WTC11 (cell line): ENCODE measurements around the gene PCDHGA8. TPM values are rescaled to one million over a fixed set of nuclear protein-coding genes. Genes with fewer than 3 reads are reported as not detected.

Experiments used
- ATAC-seq: fragments of 200-7000 bp; cut with Tn5 transposase; 2 replicates; pipeline ENCODE4 v1.10.0; 2021; ENCODE audit warnings: mild to moderate bottlenecking, moderate library complexity
- CTCF ChIA-PET: fragments of 300-600 bp; sonication (Branson Sonifier 250); formaldehyde crosslinking; loops from one replicate; lab custom pipeline; 2021; ENCODE audit warnings: antibody characterized with exemption; lab: Charles Lee
- POLR2A ChIA-PET: fragments of 350-600 bp; sonication (Branson Sonifier 250); formaldehyde crosslinking; loops from one replicate; lab custom pipeline; 2021; ENCODE audit warnings: antibody characterized with exemption; lab: Charles Lee
- DNase-seq: peaks from one replicate; pipeline ENCODE4 v3.0.0; 2021; ENCODE audit warnings: low spot score
- H3K27ac Mint-ChIP-seq: 2 replicates; pipeline ENCODE4 v1.8.0; 2021; ENCODE audit warnings: mixed read lengths
- H3K27me3 Mint-ChIP-seq: 2 replicates; pipeline ENCODE4 v1.8.0; 2021; ENCODE audit warnings: low read depth, mild to moderate bottlenecking, moderate library complexity, mixed read lengths
- H3K36me3 Mint-ChIP-seq: 2 replicates; pipeline ENCODE4 v1.8.0; 2021; ENCODE audit warnings: mixed read lengths
- H3K4me1 Mint-ChIP-seq: 2 replicates; pipeline ENCODE4 v1.8.0; 2022; ENCODE audit warnings: mixed read lengths
- H3K4me3 Mint-ChIP-seq: 2 replicates; pipeline ENCODE4 v1.8.0; 2021; ENCODE audit warnings: mild to moderate bottlenecking, moderate library complexity, mixed read lengths
- H3K9me3 Mint-ChIP-seq: 2 replicates; pipeline ENCODE4 v1.8.0; 2021; ENCODE audit warnings: mixed read lengths
- CREM ChIP-seq: sonication (generic); formaldehyde crosslinking; IDR thresholded peaks from 2 replicates; pipeline ENCODE4 v1.8.1; 2022; ENCODE audit warnings: mild to moderate bottlenecking, missing genetic modification reagents, moderate library complexity
- ETV6 ChIP-seq: sonication (generic); formaldehyde crosslinking; IDR thresholded peaks from 2 replicates; pipeline ENCODE4 v1.8.1; 2022; ENCODE audit warnings: mild to moderate bottlenecking, missing genetic modification reagents
- GABPB1 ChIP-seq: sonication (generic); formaldehyde crosslinking; IDR thresholded peaks from 2 replicates; pipeline ENCODE4 v1.8.1; 2023; ENCODE audit warnings: mild to moderate bottlenecking, missing genetic modification reagents
- JUN ChIP-seq: sonication (generic); formaldehyde crosslinking; IDR thresholded peaks from 2 replicates; pipeline ENCODE4 v1.8.0; 2023; ENCODE audit warnings: mild to moderate bottlenecking, missing genetic modification reagents
- OVOL2 ChIP-seq: fragments of 250-450 bp; sonication (Bioruptor Pico); IDR thresholded peaks from 2 replicates; pipeline ENCODE4 v1.9.0; 2021; ENCODE audit warnings: mild to moderate bottlenecking, borderline replicate concordance
- SMAD4 ChIP-seq: sonication (generic); formaldehyde crosslinking; IDR thresholded peaks from 2 replicates; pipeline ENCODE4 v1.8.0; 2022; ENCODE audit warnings: mild to moderate bottlenecking, missing genetic modification reagents
- SOX15 ChIP-seq: fragments of 250-450 bp; sonication (Bioruptor Pico); IDR thresholded peaks from 2 replicates; pipeline ENCODE4 v1.9.0; 2021; ENCODE audit warnings: mild to moderate bottlenecking
- ZNF219 ChIP-seq: sonication (generic); formaldehyde crosslinking; IDR thresholded peaks from 2 replicates; pipeline ENCODE4 v1.8.0; 2023; ENCODE audit warnings: missing genetic modification reagents, mild to moderate bottlenecking, borderline replicate concordance
- ZNF232 ChIP-seq: sonication (generic); formaldehyde crosslinking; IDR thresholded peaks from 2 replicates; pipeline ENCODE4 v1.8.0; 2022; ENCODE audit warnings: mild to moderate bottlenecking, missing genetic modification reagents
- ZNF416 ChIP-seq: fragments of 250-450 bp; sonication (Bioruptor Pico); IDR thresholded peaks from 2 replicates; pipeline ENCODE4 v1.9.0; 2021; ENCODE audit warnings: mild to moderate bottlenecking, inconsistent platforms
- ZNF671 ChIP-seq: fragments of 250-450 bp; sonication (Bioruptor Pico); IDR thresholded peaks from 2 replicates; pipeline ENCODE4 v1.8.0; 2021; ENCODE audit warnings: mild to moderate bottlenecking
- total RNA-seq: library from RNA; stranded (reverse); gene quantifications from 3 replicates; pipeline ENCODE4 v1.2.3, GENCODE V29; 2021
- TF ChIP-seq, protein P1 (sequence below): sonication (generic); formaldehyde crosslinking; IDR thresholded peaks from 2 replicates; pipeline ENCODE4 v1.8.1; 2023; ENCODE audit warnings: mild to moderate bottlenecking, missing genetic modification reagents
- TF ChIP-seq, protein P2 (sequence below): fragments of 250-450 bp; sonication (Bioruptor Pico); IDR thresholded peaks from 2 replicates; pipeline ENCODE4 v1.8.0; 2021; ENCODE audit warnings: mild to moderate bottlenecking
- TF ChIP-seq, protein P3 (sequence below): sonication (generic); formaldehyde crosslinking; IDR thresholded peaks from 2 replicates; pipeline ENCODE4 v1.8.1; 2023; ENCODE audit warnings: mild to moderate bottlenecking, missing genetic modification reagents, borderline replicate concordance
- TF ChIP-seq, protein P4 (sequence below): sonication (generic); formaldehyde crosslinking; IDR thresholded peaks from 2 replicates; pipeline ENCODE4 v1.8.1; 2023; ENCODE audit warnings: mild to moderate bottlenecking, moderate library complexity, missing genetic modification reagents
- TF ChIP-seq, protein P5 (sequence below): sonication (generic); formaldehyde crosslinking; IDR thresholded peaks from 2 replicates; pipeline ENCODE4 v1.8.0; 2022; ENCODE audit warnings: mild to moderate bottlenecking, missing genetic modification reagents
- TF ChIP-seq, protein P6 (sequence below): sonication (generic); formaldehyde crosslinking; IDR thresholded peaks from 2 replicates; pipeline ENCODE4 v1.8.0; 2022; ENCODE audit warnings: missing genetic modification reagents

The PCDHGA8 gene
- total RNA-seq, 1 experiment from 2014 or later: 2.1 TPM

DNA sequence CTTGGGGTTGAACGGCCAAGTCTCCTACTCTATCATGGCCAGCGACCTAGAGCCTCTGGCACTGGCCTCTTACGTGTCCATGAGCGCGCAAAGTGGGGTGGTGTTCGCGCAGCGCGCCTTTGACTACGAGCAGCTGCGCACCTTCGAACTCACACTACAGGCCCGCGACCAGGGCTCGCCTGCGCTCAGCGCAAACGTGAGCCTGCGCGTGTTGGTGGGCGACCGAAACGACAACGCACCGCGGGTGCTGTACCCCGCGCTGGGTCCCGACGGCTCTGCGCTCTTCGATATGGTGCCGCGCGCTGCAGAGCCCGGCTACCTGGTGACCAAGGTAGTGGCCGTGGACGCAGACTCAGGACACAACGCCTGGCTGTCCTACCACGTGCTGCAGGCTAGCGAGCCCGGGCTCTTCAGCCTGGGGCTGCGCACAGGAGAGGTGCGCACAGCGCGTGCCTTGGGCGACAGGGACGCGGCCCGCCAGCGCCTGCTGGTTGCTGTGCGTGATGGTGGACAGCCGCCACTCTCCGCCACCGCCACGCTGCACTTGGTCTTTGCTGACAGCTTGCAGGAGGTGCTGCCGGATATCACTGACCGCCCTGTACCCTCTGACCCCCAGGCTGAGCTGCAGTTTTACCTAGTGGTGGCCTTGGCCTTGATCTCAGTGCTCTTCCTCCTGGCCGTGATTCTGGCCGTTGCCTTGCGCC is 7.3 kb downstream of the PCDHGA8 start:
- H3K4me1 Mint-ChIP-seq: no peaks in the 10 kb centered on the region
- H3K27me3 Mint-ChIP-seq: peaks cover 14% of the 10 kb centered on the region
- peaks cover 64% of the 10 kb centered on the region for H3K36me3 Mint-ChIP-seq
- TF ChIP-seq, protein P1, sequence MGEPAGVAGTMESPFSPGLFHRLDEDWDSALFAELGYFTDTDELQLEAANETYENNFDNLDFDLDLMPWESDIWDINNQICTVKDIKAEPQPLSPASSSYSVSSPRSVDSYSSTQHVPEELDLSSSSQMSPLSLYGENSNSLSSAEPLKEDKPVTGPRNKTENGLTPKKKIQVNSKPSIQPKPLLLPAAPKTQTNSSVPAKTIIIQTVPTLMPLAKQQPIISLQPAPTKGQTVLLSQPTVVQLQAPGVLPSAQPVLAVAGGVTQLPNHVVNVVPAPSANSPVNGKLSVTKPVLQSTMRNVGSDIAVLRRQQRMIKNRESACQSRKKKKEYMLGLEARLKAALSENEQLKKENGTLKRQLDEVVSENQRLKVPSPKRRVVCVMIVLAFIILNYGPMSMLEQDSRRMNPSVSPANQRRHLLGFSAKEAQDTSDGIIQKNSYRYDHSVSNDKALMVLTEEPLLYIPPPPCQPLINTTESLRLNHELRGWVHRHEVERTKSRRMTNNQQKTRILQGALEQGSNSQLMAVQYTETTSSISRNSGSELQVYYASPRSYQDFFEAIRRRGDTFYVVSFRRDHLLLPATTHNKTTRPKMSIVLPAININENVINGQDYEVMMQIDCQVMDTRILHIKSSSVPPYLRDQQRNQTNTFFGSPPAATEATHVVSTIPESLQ (CRISPR knock-in tag): no peak
- no peak for TF ChIP-seq ZNF671 (CRISPR knock-in tag)
- TF ChIP-seq, protein P2, sequence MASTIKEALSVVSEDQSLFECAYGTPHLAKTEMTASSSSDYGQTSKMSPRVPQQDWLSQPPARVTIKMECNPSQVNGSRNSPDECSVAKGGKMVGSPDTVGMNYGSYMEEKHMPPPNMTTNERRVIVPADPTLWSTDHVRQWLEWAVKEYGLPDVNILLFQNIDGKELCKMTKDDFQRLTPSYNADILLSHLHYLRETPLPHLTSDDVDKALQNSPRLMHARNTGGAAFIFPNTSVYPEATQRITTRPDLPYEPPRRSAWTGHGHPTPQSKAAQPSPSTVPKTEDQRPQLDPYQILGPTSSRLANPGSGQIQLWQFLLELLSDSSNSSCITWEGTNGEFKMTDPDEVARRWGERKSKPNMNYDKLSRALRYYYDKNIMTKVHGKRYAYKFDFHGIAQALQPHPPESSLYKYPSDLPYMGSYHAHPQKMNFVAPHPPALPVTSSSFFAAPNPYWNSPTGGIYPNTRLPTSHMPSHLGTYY: no peak
- TF ChIP-seq ZNF416: no peak
- no peak for TF ChIP-seq GABPB1 (CRISPR knock-in tag)
- TF ChIP-seq, protein P3, sequence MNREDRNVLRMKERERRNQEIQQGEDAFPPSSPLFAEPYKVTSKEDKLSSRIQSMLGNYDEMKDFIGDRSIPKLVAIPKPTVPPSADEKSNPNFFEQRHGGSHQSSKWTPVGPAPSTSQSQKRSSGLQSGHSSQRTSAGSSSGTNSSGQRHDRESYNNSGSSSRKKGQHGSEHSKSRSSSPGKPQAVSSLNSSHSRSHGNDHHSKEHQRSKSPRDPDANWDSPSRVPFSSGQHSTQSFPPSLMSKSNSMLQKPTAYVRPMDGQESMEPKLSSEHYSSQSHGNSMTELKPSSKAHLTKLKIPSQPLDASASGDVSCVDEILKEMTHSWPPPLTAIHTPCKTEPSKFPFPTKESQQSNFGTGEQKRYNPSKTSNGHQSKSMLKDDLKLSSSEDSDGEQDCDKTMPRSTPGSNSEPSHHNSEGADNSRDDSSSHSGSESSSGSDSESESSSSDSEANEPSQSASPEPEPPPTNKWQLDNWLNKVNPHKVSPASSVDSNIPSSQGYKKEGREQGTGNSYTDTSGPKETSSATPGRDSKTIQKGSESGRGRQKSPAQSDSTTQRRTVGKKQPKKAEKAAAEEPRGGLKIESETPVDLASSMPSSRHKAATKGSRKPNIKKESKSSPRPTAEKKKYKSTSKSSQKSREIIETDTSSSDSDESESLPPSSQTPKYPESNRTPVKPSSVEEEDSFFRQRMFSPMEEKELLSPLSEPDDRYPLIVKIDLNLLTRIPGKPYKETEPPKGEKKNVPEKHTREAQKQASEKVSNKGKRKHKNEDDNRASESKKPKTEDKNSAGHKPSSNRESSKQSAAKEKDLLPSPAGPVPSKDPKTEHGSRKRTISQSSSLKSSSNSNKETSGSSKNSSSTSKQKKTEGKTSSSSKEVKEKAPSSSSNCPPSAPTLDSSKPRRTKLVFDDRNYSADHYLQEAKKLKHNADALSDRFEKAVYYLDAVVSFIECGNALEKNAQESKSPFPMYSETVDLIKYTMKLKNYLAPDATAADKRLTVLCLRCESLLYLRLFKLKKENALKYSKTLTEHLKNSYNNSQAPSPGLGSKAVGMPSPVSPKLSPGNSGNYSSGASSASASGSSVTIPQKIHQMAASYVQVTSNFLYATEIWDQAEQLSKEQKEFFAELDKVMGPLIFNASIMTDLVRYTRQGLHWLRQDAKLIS (CRISPR knock-in tag): no peak
- no peak for TF ChIP-seq ZNF219 (CRISPR knock-in tag)
- no peak for TF ChIP-seq ZNF232 (CRISPR knock-in tag)
- TF ChIP-seq, protein P4, sequence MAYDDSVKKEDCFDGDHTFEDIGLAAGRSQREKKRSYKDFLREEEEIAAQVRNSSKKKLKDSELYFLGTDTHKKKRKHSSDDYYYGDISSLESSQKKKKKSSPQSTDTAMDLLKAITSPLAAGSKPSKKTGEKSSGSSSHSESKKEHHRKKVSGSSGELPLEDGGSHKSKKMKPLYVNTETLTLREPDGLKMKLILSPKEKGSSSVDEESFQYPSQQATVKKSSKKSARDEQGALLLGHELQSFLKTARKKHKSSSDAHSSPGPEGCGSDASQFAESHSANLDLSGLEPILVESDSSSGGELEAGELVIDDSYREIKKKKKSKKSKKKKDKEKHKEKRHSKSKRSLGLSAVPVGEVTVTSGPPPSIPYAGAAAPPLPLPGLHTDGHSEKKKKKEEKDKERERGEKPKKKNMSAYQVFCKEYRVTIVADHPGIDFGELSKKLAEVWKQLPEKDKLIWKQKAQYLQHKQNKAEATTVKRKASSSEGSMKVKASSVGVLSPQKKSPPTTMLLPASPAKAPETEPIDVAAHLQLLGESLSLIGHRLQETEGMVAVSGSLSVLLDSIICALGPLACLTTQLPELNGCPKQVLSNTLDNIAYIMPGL (CRISPR knock-in tag): no peak
- TF ChIP-seq SOX15: no peak
- no peak for TF ChIP-seq ETV6 (CRISPR knock-in tag)
- TF ChIP-seq SMAD4 (CRISPR knock-in tag): no peak
- TF ChIP-seq, protein P5, sequence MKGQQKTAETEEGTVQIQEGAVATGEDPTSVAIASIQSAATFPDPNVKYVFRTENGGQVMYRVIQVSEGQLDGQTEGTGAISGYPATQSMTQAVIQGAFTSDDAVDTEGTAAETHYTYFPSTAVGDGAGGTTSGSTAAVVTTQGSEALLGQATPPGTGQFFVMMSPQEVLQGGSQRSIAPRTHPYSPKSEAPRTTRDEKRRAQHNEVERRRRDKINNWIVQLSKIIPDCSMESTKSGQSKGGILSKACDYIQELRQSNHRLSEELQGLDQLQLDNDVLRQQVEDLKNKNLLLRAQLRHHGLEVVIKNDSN (CRISPR knock-in tag): no peak
- TF ChIP-seq, protein P6, sequence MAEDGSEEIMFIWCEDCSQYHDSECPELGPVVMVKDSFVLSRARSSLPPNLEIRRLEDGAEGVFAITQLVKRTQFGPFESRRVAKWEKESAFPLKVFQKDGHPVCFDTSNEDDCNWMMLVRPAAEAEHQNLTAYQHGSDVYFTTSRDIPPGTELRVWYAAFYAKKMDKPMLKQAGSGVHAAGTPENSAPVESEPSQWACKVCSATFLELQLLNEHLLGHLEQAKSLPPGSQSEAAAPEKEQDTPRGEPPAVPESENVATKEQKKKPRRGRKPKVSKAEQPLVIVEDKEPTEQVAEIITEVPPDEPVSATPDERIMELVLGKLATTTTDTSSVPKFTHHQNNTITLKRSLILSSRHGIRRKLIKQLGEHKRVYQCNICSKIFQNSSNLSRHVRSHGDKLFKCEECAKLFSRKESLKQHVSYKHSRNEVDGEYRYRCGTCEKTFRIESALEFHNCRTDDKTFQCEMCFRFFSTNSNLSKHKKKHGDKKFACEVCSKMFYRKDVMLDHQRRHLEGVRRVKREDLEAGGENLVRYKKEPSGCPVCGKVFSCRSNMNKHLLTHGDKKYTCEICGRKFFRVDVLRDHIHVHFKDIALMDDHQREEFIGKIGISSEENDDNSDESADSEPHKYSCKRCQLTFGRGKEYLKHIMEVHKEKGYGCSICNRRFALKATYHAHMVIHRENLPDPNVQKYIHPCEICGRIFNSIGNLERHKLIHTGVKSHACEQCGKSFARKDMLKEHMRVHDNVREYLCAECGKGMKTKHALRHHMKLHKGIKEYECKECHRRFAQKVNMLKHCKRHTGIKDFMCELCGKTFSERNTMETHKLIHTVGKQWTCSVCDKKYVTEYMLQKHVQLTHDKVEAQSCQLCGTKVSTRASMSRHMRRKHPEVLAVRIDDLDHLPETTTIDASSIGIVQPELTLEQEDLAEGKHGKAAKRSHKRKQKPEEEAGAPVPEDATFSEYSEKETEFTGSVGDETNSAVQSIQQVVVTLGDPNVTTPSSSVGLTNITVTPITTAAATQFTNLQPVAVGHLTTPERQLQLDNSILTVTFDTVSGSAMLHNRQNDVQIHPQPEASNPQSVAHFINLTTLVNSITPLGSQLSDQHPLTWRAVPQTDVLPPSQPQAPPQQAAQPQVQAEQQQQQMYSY (CRISPR knock-in tag): no peak
- no peak for TF ChIP-seq OVOL2 (CRISPR knock-in tag)
- no peak for TF ChIP-seq JUN (CRISPR knock-in tag)
- TF ChIP-seq CREM (CRISPR knock-in tag): no peak
- H3K4me3 Mint-ChIP-seq: no peak overlapping the region
- H3K9me3 Mint-ChIP-seq: peaks cover 55% of the 10 kb centered on the region
- ChIA-PET POLR2A (no interaction called here), CTCF (interaction anchor here (0.6 to 2.0 kb wide), 4 partner anchors 12 to 30 kb away, joined by 3 to 5 read pairs (median 4); partner anchors contain the start of genes PCDHGA10, PCDHGB3, PCDHGB4 and PCDHGB7)
- no peak overlapping the region for H3K27ac Mint-ChIP-seq
- DNase-seq (no peak), ATAC-seq (no peak)
